ENCODE data around the gene UBE2E2.

DNA sequence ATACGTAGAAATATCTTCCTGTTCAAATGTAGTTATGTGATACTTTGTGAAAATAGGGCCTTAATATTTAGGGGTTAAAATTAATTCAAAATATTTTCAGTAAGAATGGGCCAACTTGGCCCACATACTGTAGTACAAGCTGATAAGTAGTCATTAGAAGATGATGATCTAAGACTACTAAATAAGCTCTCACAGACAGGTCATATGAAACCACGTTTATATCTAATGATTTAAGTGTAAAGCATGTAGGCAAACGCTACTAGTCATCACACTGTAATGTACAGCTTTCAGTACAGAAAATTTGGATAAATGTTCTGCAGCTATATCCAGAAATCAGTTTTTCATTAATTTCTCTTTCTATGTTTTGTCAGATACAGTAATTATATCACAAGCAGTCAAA, 228.6 kb downstream of the UBE2E2 start:
- TF ChIP-seq EZH2 (IDR thresholded peaks at IDR 0.05; ENCODE audit: insufficient read depth, poor library complexity, severe bottlenecking), result no peak
- no peak for TF ChIP-seq EZH2phosphoT487 (IDR thresholded peaks at IDR 0.05; ENCODE audit: insufficient read depth, low read depth)
